Aorta (tissue), 5 donors: Measurements from ENCODE around the gene CPNE2. TPM values are rescaled to one million over a fixed set of nuclear protein-coding genes. Genes with fewer than 3 reads are reported as not detected.

Experiments used
- ATAC-seq: fragments of 200-7000 bp; cut with Tn5 transposase; one replicate; pipeline ENCODE4 v1.9.1; 2022; ENCODE audit warnings: moderate library complexity; ENCODE audit not compliant: low FRiP score
- DNase-seq, 2 donors: peaks; one replicate each; pipeline ENCODE4 v3.0.0-alpha.2; 2020
- H3K27ac ChIP-seq, 2 donors: one replicate each; pipeline ENCODE4 v1.5.1; 2013; ENCODE audit warnings: low read length in 2 of 2, mild to moderate bottlenecking in 2 of 2, moderate library complexity in 2 of 2, control low read depth in 1 of 2, inconsistent platforms in 1 of 2, low read depth in 1 of 2
- H3K27me3 ChIP-seq, 2 donors: one replicate each; pipeline ENCODE4 v1.6.1; 2013; ENCODE audit warnings: control low read depth in 1 of 2, low read length in 1 of 2, mild to moderate bottlenecking in 1 of 2, moderate library complexity in 1 of 2; ENCODE audit not compliant: insufficient read depth in 2 of 2, control insufficient read depth in 1 of 2
- H3K36me3 ChIP-seq, 2 donors: one replicate each; pipeline ENCODE4 v1.6.1; 2013; ENCODE audit warnings: control low read depth in 1 of 2, low read length in 1 of 2, mild to moderate bottlenecking in 1 of 2; ENCODE audit not compliant: insufficient read depth in 2 of 2, control insufficient read depth in 1 of 2
- H3K4me1 ChIP-seq, 2 donors: one replicate each; pipeline ENCODE4 v1.6.1; 2013; ENCODE audit warnings: low read length in 2 of 2, control low read depth in 1 of 2, mild to moderate bottlenecking in 1 of 2, moderate library complexity in 1 of 2; ENCODE audit not compliant: insufficient read depth in 2 of 2, control insufficient read depth in 1 of 2
- H3K4me3 ChIP-seq, 2 donors: one replicate each; pipeline ENCODE4 v1.5.1; 2013; ENCODE audit warnings: low read length in 2 of 2, control low read depth in 1 of 2, mild to moderate bottlenecking in 1 of 2
- H3K9me3 ChIP-seq: one replicate; pipeline ENCODE4 v1.6.1; 2013; ENCODE audit warnings: mild to moderate bottlenecking, low read length; ENCODE audit not compliant: control insufficient read depth
- WGBS, 2 donors: extraction: QIAGEN DNeasy Blood & Tissue Kit; methylation state at CpG; one replicate each; pipeline ENCODE4 v1.1.7; 2013; 5-methylcytosine and 5-hydroxymethylcytosine counted together
- intact Hi-C, 2 donors: fragments of 100-400 bp; cut with DNase I; formaldehyde crosslinking; loops; one replicate each; pipeline versions ENCODE4 v1.14.2 to v1.15.0; 2022
- polyA plus RNA-seq, 2 donors: library from polyadenylated mRNA; stranded (reverse); fragments of 200-250 nt; gene quantifications; one replicate each; pipeline ENCODE4 v1.2.3, GENCODE V29; 2013
- total RNA-seq, 2 donors: library from RNA; stranded (reverse); fragmentation: NEBNext Ultra II Directional; extraction: Animal tissue kit (Norgen Biotek cat#: 25700); gene quantifications; one replicate each; pipeline ENCODE4 v1.2.1, GENCODE V29; 2021
- donor health status: healthy with polysubstance abuse.
- donor health status: Bipolar disorder and iron deficiency.
- donor health status: DM: no; HTN: no; CAD: no.
- donor health status: DM: no; HTN: no; CAD: no.
- donor health status: DM: yes; HTN: yes; CAD: no.

CPNE2 gene
- total and polyA plus RNA-seq, 4 donors, result 19.0 to 37.1 (median 25.4) TPM

GRCh38 chr16:57127836-57128235 lies 35.5 kb downstream of the CPNE2 start:
- ATAC-seq, result no peak
- H3K9me3 ChIP-seq, result no peaks in the 10 kb centered on the region
- H3K27ac ChIP-seq, result no peak overlapping the region
- WGBS, 2 donors, result 97 to 98% methylated on average over 7 of the region's 7 CpGs
- no peaks in the 10 kb centered on the region for H3K4me1 ChIP-seq
- H3K27me3 ChIP-seq, result no peaks in the 10 kb centered on the region
- intact Hi-C loops, result no loop called here
- DNase-seq, result no peak
- H3K36me3 ChIP-seq, result no peaks in the 10 kb centered on the region
- H3K4me3 ChIP-seq, result no peak overlapping the region

- no peak for ATAC-seq
- no peaks in the 10 kb centered on the region for H3K36me3 ChIP-seq
- no peak overlapping the region for H3K4me3 ChIP-seq
Observed at GRCh38 chr16:57128771-57129389, 36.5 kb downstream of the CPNE2 start.

GRCh38 chr16:57130950-57131321 lies 38.6 kb downstream of the CPNE2 start:
- no peak for DNase-seq
- 94 to 97% methylated on average over 6 of the region's 6 CpGs for WGBS, 2 donors
- H3K4me1 ChIP-seq, result no peaks in the 10 kb centered on the region
- H3K4me3 ChIP-seq, result no peak overlapping the region
- H3K36me3 ChIP-seq, result no peaks in the 10 kb centered on the region
- no peak for ATAC-seq
- H3K9me3 ChIP-seq, result no peaks in the 10 kb centered on the region
- no peak overlapping the region for H3K27ac ChIP-seq
- no peaks in the 10 kb centered on the region for H3K27me3 ChIP-seq
- intact Hi-C loops, result no loop called here

More at GRCh38 chr16:57128771-57129389, 36.5 kb downstream of the CPNE2 start:
- Histone ChIP-seq H3K27ac (no peak overlapping the region), H3K27me3 (no peaks in the 10 kb centered on the region), H3K9me3 (no peaks in the 10 kb centered on the region), H3K4me1 (no peaks in the 10 kb centered on the region)
- DNase-seq, result no peak
- intact Hi-C loops, result no loop called here
- WGBS, 2 donors, result 90% methylated on average over 11 of the region's 11 CpGs

- no peaks in the 10 kb centered on the region for H3K27me3 ChIP-seq
- H3K4me1 ChIP-seq, result no peaks in the 10 kb centered on the region
- no peaks in the 10 kb centered on the region for H3K36me3 ChIP-seq
- peak in 1 of 2 donors; percentile 27 for DNase-seq
- no peak for ATAC-seq
- H3K27ac ChIP-seq, result no peak overlapping the region
- intact Hi-C loops, result no loop called here
- H3K4me3 ChIP-seq, result no peak overlapping the region
- 77 to 82% methylated on average over 17 of the region's 17 CpGs for WGBS, 2 donors
- no peaks in the 10 kb centered on the region for H3K9me3 ChIP-seq
Observed at GRCh38 chr16:57131351-57131970, 39.1 kb downstream of the CPNE2 start.

- Histone ChIP-seq H3K36me3 (no peaks in the 10 kb centered on the region), H3K27ac (no peak overlapping the region), H3K9me3 (no peaks in the 10 kb centered on the region), H3K27me3 (no peaks in the 10 kb centered on the region), H3K4me1 (no peaks in the 10 kb centered on the region), H3K4me3 (no peak overlapping the region)
- 100% methylated on average over 1 of the region's 1 CpG for WGBS, 2 donors
- no peak for ATAC-seq
- DNase-seq, result peak in 1 of 2 donors; percentile 29
- intact Hi-C loops, result no loop called here
Observed at GRCh38 chr16:57132470-57132869, 40.1 kb downstream of the CPNE2 start.

GRCh38 chr16:57133031-57133430 lies 40.6 kb downstream of the CPNE2 start:
- Histone ChIP-seq H3K9me3 (no peaks in the 10 kb centered on the region), H3K27me3 (no peaks in the 10 kb centered on the region), H3K27ac (no peak overlapping the region), H3K4me3 (no peak overlapping the region), H3K4me1 (no peaks in the 10 kb centered on the region), H3K36me3 (no peaks in the 10 kb centered on the region)
- intact Hi-C loops, result no loop called here
- 71 to 84% methylated on average over 4 of the region's 4 CpGs for WGBS, 2 donors
- DNase-seq, result peak in 1 of 2 donors; percentile 14
- no peak for ATAC-seq

- no peaks in the 10 kb centered on the region for H3K9me3 ChIP-seq
- no peaks in the 10 kb centered on the region for H3K27me3 ChIP-seq
- H3K4me1 ChIP-seq, result no peaks in the 10 kb centered on the region
- intact Hi-C loops, result no loop called here
- no peak overlapping the region for H3K27ac ChIP-seq
- no peak overlapping the region for H3K4me3 ChIP-seq
- DNase-seq (peak in 1 of 2 donors; percentile 48), ATAC-seq (no peak)
- WGBS, 2 donors, result 91 to 97% methylated on average over 7 to 10 of the region's 10 CpGs
- no peaks in the 10 kb centered on the region for H3K36me3 ChIP-seq
Observed at GRCh38 chr16:57133886-57134285, 41.5 kb downstream of the CPNE2 start.

- H3K9me3 ChIP-seq, result no peaks in the 10 kb centered on the region
- 94% methylated on average over 2 of the region's 2 CpGs for WGBS, 2 donors
- H3K4me3 ChIP-seq, result no peak overlapping the region
- no peaks in the 10 kb centered on the region for H3K27me3 ChIP-seq
- DNase-seq, result peak in 1 of 2 donors; percentile 27
- no peaks in the 10 kb centered on the region for H3K36me3 ChIP-seq
- intact Hi-C loops, result no loop called here
- peak; percentile 3 for ATAC-seq
- H3K27ac ChIP-seq, result no peak overlapping the region
- no peaks in the 10 kb centered on the region for H3K4me1 ChIP-seq
Observed at GRCh38 chr16:57134982-57135381, 42.6 kb downstream of the CPNE2 start.

- Histone ChIP-seq H3K4me3 (no peak overlapping the region), H3K36me3 (no peaks in the 10 kb centered on the region), H3K27me3 (no peaks in the 10 kb centered on the region), H3K4me1 (no peaks in the 10 kb centered on the region), H3K9me3 (no peaks in the 10 kb centered on the region), H3K27ac (no peak overlapping the region)
- ATAC-seq (no peak), DNase-seq (peak in 1 of 2 donors; percentile 66)
- intact Hi-C loops, result no loop called here
- WGBS, 2 donors, result 89 to 93% methylated on average over 14 of the region's 14 CpGs
Observed at GRCh38 chr16:57137043-57137442, 44.7 kb downstream of the CPNE2 start.
